ENCODE measurements around the gene ELOVL4. TPM values are rescaled to one million over a fixed set of nuclear protein-coding genes. Genes with fewer than 3 reads are reported as not detected.
A peak's percentile ranks its signal among the peaks of the same experiment; 100 is the strongest.

Gene ELOVL4
- total and polyA plus RNA-seq, 11 donors = 0.09 to 0.48 (median 0.20) TPM

GRCh38 chr6:79954849-79955248 lies 7.5 kb upstream of the ELOVL4 start:
- intact Hi-C loops (cut with DNase I) = loop anchor here in 1 of 10 donors (10.0 kb wide), 1 partner anchor 130 kb away; no protein-coding TSS in a partner anchor
- Histone ChIP-seq H3K9me3 (no peaks in the 10 kb centered on the region), H3K27ac (no peak overlapping the region), H3K27me3 (no peaks in the 10 kb centered on the region), H3K36me3 (no peaks in the 10 kb centered on the region), H3K4me3 (no peak overlapping the region), H3K4me1 (no peaks in the 10 kb centered on the region)
- ATAC-seq = no peak
- TF ChIP-seq, protein P1, sequence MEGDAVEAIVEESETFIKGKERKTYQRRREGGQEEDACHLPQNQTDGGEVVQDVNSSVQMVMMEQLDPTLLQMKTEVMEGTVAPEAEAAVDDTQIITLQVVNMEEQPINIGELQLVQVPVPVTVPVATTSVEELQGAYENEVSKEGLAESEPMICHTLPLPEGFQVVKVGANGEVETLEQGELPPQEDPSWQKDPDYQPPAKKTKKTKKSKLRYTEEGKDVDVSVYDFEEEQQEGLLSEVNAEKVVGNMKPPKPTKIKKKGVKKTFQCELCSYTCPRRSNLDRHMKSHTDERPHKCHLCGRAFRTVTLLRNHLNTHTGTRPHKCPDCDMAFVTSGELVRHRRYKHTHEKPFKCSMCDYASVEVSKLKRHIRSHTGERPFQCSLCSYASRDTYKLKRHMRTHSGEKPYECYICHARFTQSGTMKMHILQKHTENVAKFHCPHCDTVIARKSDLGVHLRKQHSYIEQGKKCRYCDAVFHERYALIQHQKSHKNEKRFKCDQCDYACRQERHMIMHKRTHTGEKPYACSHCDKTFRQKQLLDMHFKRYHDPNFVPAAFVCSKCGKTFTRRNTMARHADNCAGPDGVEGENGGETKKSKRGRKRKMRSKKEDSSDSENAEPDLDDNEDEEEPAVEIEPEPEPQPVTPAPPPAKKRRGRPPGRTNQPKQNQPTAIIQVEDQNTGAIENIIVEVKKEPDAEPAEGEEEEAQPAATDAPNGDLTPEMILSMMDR (IDR thresholded peaks at IDR 0.05) = no peak
- no peak for TF ChIP-seq POLR2A (IDR thresholded peaks at IDR 0.05)
- DNase-seq = no peak

GRCh38 chr6:79949233-79949632 lies 1.9 kb upstream of the ELOVL4 start:
- TF ChIP-seq, protein P1 (IDR thresholded peaks at IDR 0.05) = peak; percentile 14 to 54 (median 33)
- TF ChIP-seq POLR2A (IDR thresholded peaks at IDR 0.05) = no peak
- ATAC-seq (no peak), DNase-seq (peak in 1 of 5 donors; percentile 24)
- Histone ChIP-seq H3K27ac (no peak overlapping the region), H3K4me3 (no peak overlapping the region), H3K36me3 (no peaks in the 10 kb centered on the region), H3K4me1 (peaks cover 0 to 17% (median 7%) of the 10 kb centered on the region in 12 donors), H3K9me3 (no peaks in the 10 kb centered on the region), H3K27me3 (peaks cover 4 to 44% (median 24%) of the 10 kb centered on the region in 9 donors)
- intact Hi-C loops (cut with DNase I) = loop anchor here in 6 of 10 donors (5.0 to 10.0 kb wide), 2 partner anchors 143 to 146 kb away; no protein-coding TSS in a partner anchor
- WGBS, 4 donors = 15 to 19% (median 18%) methylated on average over 6 of the region's 6 CpGs

DNA sequence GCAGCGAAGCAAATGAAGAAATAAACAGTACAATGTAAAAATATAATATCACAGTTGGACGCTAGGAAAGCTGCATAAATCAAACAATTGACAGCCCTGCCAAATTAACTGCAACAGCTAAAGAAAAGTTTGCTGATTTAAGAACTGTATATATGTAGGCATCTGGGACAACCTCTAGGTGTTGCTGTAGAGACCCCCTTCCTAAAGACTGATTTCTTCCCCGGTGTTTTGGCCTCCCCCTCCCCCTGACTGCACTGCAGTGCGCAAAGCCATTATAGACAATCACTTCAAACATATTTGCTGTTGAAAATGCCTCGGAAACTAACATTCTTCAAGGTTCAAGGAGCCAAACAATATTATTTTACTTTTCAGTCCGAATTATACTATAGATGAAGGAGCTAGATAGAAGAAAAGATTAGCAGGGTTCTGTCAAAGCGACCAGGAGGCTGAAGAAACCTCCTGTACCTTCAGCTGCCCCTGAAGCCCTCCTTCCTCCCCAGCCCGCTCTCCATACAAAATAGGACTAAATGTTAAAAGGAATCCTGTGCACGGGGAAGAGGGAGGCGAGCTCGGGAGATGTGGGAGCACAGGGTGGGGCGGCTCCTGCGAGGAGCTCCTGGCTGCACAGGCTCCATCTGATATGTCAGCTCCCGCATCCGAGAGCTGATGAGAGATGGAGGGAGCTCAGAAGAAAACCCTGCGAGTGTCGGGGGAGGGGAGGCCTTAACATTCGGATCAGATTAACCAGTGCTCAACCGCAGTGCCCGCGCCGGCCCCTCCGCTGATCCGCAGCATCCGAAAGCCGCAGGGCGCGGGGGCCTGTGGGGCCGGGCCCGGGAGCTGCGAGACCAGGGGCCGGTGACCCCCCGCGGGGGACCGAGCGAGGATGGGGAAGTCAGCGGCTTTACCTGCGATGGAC lies 822 bp downstream of the ELOVL4 start:
- H3K36me3 ChIP-seq = no peaks in the 10 kb centered on the region
- 2 to 4% (median 3%) methylated on average over 30 to 38 of the region's 38 CpGs for WGBS, 4 donors
- no peaks in the 10 kb centered on the region for H3K9me3 ChIP-seq
- no peak overlapping the region for H3K27ac ChIP-seq
- peak in 2 of 4 donors; percentile 33 to 48 for ATAC-seq
- peak overlapping the region; percentile 28 to 75 (median 58) for H3K4me3 ChIP-seq
- H3K4me1 ChIP-seq = peaks cover 0 to 17% (median 7%) of the 10 kb centered on the region in 12 donors
- H3K27me3 ChIP-seq = peaks cover 4 to 52% (median 24%) of the 10 kb centered on the region in 9 donors
- DNase-seq = peak in 2 of 5 donors; percentile 23 to 26
- intact Hi-C loops (cut with DNase I) = loop anchor here in 6 of 10 donors (5.0 to 10.0 kb wide), 2 partner anchors 146 to 148 kb away; no protein-coding TSS in a partner anchor
- no peak for TF ChIP-seq POLR2A (IDR thresholded peaks at IDR 0.05)
- TF ChIP-seq, protein P1 (IDR thresholded peaks at IDR 0.05) = peak in 1 of 12 donors; percentile 7

DNA sequence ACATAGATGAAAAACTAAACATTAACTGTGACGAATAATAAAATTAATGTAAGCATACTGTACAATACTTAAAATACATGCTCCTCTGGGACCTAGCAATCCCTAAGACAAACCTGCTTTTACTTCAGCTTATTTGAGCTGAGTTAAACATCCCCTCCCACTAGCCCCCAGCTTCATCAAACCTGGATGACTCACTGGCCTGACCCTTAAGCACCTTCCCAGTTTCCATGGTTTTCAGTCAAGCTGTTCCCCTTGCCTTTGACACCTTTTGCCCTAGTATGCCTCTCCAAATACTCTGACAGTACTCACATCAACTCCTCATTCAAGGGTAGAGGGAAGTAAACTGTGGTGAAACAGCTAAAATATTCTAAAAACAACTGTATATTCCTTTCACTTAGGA lies 4.2 kb downstream of the ELOVL4 start:
- H3K9me3 ChIP-seq = no peaks in the 10 kb centered on the region
- ATAC-seq (no peak), DNase-seq (no peak)
- intact Hi-C loops (cut with DNase I) = loop anchor here in 4 of 10 donors (10.0 kb wide), 1 partner anchor 152 kb away; no protein-coding TSS in a partner anchor
- H3K27me3 ChIP-seq = peaks cover 4 to 45% (median 24%) of the 10 kb centered on the region in 9 donors
- H3K4me3 ChIP-seq = no peak overlapping the region
- WGBS, 4 donors = 90 to 98% (median 94%) methylated on average over 1 of the region's 1 CpG
- H3K36me3 ChIP-seq = no peaks in the 10 kb centered on the region
- no peak overlapping the region for H3K27ac ChIP-seq
- TF ChIP-seq, protein P1 (IDR thresholded peaks at IDR 0.05) = no peak
- no peak for TF ChIP-seq POLR2A (IDR thresholded peaks at IDR 0.05)
- peaks cover 0 to 17% (median 7%) of the 10 kb centered on the region in 12 donors for H3K4me1 ChIP-seq
